Islet precursor cell (in vitro differentiated cells): ENCODE data around the gene TSPAN11.
A peak's percentile ranks its signal among the peaks of the same experiment; 100 is the strongest.

ENCODE experiments used
- DNase-seq: peaks from one replicate; pipeline ENCODE4 v3.0.0-alpha.2; 2018

Gene TSPAN11

DNA sequence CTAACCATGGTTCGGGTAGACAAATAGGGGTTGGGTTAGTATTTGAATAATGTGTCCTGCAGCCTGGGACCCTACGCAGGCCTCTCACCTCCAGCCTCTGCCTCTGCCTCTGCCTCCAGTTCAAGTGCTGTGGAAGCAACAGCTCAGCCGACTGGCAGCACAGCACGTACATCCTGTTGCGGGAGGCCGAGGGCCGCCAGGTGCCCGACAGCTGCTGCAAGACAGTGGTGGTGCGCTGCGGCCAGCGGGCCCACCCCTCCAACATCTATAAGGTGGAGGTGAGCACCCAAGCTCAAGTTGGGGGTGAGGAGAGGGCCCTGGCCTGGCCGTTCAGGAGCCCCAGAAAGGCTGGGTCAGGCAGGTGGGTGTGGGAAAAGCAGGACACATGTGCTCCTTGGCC is 55.9 kb downstream of the TSPAN11 start:
- DNase-seq: no peak

DNA sequence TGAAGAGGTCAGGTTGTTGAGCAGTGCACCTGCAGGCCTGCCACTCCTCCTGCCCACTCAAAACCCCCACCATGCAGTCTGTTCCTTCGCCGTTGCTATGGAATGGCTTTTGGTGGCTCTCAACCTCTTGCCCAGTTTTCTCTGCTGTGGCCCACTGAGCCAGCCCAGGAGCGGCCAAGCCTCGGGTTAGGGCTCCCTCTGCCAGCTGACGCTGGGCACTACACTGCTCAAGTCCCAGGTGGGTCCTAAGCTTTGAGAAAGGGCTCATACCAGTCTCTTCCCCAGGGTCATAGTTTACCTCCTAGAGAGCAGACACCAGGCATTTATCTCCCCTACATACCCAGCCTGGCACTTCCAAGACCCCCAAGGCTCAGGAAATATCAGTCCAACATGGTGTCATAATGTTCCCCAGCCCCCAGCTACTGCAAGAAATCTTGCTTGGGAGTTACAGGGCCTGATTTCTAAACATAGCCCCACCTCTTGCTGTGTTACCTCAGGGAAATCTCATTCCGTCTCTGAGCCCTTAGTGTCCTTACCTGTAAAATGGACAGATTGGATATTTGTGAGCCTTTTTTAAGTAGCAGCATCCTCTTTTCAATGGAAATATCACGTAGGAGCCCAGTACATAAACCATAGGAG is 59.4 kb downstream of the TSPAN11 start:
- peak; percentile 89 for DNase-seq

DNA sequence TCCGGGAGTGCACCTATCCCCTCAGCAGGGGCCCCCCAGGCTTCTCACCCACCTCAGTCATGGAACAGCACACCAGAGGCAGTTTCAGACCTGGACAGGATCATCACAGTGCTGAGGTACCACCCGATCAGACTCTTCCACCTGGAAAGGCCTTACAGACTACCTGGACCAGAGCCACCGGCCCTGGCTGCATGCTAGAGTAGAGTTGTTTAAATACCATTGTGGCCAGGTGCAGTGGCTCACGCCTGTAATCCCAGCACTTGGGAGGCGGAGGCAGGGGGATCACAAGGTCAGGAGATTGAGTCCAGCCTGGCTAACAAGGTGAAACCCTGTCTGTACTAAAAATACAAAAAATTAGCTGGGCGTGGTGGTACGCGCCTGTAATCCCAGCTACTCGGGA is 61.5 kb downstream of the TSPAN11 start:
- DNase-seq: no peak

DNA sequence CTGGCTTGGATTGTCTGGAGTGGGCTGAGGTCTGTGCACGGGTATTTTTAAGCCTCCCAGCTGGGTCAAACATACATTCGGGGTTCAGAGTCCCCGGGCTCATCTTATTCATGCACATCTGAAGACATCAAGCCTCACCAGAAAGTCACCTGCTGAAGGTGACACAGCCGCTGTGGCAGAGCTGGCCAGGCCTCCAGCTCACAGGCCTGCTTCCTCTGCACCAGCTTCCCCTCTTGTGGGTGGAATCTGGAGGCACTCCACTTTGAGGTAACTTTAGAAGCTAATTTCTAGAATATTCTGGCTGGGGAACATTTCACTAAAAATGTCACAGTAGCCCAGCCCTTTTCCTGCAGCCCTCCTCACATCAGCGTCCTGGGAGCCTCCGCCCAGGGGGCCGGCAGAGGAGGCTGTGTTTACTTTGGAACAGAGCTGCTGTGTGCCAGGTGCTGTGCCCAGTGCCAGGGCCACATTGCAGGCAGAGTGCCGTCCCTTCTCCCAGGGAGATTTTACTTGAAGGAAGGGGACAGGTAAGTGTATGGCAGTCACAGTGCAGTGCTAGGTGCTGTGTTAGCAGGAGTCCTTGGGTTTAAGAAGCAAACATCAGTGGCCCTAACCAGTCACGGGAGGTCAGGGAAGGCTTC is 62.2 kb downstream of the TSPAN11 start:
- no peak for DNase-seq

DNA sequence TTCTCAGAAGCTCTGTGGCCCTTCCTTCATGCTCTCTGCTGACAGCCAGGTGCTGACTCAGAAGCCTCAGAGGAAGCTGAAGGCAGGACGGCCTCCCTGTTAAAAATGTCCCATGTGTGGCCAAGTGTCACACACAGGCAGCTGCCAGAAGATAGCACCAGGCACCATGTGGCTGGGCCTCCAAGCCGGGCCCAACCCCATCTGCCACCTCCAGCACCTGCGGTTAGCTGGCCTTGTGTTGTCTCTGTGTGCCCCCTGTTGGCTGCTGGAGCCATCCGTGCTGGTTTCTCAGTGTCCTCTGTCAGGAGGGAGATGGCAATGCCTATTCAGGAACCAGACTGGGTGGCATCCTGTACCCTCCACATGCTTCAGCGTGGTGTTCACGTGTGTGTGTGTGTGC is 63.2 kb downstream of the TSPAN11 start:
- DNase-seq: peak; percentile 84

DNA sequence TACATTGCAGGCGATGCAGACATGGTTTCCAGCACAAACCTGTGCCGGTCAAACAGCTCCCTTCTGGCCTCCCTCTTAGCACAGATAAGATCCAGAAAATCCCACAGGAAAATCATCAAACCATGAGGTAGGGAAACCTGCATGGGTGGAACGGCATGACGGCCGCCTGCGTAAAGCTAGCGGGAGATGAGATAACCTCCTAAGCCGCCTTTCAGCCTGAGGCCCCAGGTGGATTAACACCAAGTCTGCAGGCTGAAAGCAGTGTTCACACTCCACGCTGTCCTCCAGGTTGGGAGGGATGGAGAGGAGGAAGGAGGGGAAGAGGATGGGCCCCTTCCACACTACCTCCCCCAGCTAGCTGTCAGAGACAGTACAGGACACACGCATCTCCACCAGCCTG is 63.8 kb downstream of the TSPAN11 start:
- DNase-seq: no peak

DNA sequence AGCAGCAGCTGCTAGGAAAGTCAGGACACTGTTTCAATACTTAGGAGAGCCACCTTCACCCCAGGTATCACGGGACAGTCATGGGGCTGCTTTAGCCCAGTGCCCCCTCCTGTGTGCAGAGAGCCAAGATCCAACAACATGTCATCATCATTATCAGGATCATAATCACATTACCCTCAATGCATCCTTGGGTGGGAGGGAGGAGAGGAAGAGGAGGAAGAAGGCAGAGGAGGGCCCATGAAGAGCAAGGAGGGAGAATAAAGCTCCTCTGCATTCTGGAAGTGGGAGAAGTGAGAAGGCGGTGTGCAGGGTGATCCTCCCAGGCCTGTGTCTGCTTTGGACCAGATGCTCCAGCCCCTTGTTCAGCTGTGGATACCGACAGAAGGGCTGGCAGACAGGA is 64.2 kb downstream of the TSPAN11 start:
- no peak for DNase-seq

DNA sequence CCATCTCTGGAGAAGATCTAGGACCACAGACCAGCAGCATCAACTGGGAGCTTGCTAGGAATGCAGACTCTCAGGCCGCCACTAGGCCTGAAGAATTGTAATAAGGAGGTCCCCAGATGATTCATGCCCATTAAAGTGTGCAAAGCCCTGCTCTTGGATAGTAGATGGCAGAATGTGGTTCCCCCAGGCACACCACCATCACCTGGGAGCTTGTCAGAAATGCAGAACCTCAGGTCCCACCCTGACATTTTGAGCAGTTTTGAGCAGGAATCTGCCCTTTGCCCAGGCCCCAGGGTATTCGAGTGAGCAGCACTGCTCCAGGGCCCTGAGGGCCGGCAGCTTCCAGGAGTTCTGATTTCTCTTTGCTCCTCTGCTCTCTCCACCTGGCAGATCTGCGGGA is 64.9 kb downstream of the TSPAN11 start:
- no peak for DNase-seq

DNA sequence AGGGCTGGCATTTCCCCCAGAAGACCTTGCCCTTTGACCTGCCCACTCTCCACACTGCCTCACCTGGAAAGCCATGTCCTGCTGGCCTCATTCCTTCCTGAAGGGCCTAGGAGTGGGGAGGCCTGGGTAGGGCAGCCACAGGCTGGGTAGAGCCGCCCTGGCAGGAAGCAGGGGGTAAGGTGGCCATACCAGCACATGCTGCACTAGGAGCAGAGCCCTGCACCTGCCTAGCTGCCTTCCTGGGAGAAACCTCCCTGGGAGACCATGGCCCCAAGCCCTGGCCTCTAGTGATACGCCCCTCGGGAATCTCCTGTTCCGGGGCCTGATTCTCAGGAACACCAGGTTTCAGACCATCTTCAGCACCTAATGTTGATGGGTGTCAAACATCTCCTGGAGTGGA is 65.8 kb downstream of the TSPAN11 start:
- DNase-seq: no peak

DNA sequence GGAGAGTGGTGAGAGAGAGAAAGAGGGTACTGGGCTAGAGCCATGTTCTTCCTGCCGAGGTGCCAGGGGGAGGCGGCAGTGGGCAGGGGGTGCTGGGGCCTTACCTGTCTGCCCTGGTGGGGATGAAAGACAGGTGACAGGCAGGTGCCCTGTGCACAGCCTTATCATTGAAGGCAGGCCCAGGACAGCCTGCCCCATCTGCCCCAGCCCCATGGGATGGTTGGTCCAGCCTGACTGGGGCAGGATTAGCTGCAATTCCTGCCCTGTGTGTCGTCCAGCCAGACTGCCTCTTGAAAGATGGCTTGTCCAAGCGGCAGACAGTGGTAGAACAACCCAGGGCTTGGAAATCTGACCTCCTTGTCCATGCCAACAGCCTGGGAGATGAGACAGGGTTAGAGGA is 67.2 kb downstream of the TSPAN11 start:
- DNase-seq: no peak

DNA sequence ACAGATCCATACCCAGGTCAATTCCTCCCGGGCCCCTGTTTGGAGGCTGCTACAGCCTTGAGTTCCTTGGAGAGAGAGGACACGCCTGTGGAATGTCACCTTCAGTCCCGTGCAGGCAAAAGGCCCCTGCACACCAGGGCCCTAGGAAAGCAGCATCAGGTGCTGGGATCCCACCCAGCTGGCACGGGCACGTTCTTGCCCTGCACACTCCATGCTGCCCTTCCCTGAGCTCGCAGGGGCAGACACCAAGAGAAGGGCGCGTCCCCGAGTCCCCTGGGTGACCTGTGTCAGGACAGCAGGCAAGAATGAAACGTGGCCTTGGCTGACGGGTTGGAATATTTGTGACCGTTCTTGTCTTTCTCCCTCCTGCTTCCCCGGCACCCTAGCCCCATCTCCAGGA is 67.7 kb downstream of the TSPAN11 start:
- DNase-seq: no peak

DNA sequence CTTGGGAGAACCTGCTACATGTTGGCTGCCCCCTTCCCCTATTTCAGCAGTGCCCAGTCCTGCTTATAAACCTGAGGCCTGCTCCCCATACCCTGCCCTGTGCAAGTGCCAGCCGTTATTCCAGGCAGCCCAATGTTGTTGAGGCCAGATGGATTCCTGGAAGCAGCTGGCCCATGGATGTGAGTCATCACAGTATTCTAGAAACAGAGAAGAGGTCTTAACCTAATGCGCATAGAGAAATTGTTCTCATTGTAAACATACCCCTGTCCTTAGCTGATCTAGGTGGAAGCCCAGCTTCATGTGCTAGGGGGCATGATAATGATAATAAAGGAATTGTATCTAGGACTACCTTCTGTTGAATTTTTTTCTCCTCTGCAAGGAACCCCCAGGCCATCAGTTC is 69.7 kb downstream of the TSPAN11 start:
- DNase-seq: no peak

DNA sequence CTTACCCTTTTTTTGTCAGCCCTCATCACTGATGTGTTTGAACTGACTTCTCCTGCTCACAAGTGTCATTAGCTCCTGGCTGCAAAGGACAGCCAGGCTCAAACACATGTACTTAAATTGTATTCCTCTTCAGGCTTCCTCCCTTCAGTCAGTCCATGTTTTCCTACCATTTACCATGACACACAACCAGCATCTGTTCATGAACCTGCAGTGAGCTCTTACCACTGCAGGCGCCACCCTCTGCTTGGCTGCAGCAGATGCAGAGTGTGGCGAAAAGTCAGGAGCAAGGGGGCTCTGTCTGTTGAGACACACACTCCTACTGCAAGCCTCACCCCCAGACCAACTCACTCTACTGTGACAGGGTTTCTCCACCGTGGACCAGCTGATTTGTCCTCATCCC is 70.2 kb downstream of the TSPAN11 start:
- no peak for DNase-seq

DNA sequence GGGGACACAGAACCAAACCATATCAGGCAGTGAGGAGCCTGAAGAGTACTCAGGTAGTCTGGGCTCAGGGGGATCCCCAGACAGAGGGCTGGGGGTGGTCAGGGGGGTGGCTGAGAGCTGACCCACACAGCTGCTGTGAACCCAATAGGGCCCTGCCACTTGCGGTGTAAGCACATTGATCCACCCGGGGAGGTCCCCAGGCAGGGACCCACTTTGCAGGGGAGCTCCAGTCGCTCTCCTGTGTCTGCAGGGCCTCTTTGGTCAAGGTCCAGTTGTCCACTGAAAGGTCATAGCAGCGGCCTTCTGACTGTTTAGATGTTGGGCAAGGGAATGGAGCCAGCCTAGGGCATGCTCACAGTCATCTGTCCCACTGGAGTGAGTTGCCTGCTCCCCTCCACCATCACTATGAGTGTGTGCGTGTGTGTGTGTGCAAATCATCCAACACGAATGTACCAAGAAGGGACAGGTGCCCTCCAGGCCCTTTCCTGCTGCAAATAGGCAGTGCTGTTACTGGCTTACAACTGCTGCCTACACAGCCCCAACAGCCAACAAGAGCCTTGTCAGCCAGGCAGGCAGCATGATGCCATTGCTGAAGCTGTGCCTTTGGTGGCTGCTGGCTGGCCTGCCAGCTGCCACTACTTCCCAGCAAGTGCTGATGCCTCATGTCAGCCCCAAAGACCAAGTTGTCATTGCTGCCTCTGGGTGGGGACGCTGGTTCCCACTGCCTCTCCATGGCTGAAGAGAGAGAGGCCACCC is 71.3 kb downstream of the TSPAN11 start:
- DNase-seq: no peak

DNA sequence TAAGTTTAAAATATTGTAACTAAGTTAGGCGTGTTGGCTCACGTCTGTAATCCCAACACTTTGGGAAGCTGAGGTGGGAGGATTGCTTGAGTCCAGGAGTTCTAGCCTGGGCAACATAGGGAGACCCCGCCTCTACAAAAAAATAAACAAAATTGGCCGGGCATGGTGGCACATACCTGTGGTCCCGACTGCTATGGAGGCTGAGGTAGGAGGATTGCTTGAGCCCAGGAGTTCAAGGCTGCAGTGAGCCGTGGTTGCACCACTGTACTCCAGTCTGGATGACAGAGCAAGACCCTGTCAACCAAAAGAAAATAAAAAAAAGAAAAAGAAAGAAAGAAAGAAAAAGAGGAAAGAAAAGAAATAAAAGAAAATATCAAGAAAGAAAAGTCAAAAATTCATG is 72.5 kb downstream of the TSPAN11 start:
- DNase-seq: no peak

DNA sequence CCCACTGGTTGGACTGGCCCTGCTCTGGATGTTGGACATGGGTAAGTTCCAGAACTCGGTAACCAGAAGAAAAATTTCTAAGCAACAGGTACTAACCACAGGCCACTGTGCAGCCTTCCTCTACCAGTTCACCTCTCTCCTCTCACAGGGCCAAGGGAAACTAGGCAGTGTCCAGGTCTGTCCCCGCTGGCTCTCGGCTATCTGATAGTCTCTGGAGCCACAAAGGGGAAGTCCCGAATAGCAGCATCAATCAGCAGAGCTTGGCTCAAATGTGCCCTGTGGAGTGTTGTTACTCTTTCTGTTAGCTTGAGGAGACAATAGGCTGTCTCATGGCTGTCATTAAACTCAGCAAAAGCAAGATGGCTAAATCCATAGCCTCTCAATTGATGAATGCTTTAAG is 73.2 kb downstream of the TSPAN11 start:
- no peak for DNase-seq

DNA sequence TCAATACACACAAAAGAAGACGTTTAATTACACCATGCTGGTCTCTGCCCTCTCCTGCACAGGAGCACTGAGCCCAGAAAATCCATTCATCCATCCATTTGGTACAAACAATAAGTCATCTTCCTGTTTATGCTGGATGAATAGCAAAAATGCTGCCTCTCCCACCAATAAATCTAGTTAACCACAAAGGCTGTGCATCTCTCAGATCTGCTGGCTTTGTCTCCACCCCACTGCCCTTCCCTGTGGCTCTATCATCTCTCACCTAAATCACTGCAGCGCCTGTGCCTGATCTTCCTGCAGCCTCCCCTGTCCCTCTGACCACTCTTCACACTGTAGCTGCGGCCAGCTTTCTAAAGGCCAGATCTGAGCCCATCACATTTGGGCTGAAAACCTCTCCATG is 74.2 kb downstream of the TSPAN11 start:
- no peak for DNase-seq

DNA sequence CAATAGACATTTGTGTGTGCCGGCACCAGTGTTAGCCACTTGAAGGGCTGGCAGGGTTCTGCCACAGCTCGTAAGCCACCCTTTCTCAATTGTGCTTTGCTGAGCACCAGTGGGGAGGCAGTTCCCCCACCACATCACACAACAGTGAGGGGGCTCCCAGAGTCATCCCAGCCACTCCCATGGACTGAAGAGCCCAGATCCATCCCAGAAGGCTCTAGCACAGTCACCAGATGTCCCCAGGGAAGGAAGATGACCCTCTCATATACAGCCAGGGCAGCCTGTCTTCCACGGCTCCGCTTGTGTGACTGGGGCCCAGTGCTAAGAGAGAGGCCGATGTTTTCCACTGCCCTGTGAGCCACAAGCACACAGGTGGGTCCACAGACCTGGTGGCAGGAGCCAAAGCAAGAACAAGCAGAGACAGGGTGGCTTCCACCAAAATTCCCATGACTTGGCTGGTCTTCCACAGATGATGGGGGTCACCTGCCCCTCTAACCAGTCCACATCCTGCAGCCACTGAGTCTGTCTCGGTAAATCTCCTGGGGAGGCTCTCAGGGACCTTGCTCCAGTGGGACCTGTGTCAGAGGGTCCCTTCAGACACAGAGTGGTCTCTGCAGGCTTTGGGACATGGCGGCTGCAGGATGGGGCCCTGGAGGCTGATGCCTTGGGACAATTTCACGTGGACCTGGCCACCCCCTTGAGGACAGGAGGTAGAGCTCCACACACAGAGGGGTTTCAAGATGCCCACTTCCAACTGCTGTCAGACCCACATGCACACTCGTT is 75.2 kb downstream of the TSPAN11 start:
- no peak for DNase-seq

DNA sequence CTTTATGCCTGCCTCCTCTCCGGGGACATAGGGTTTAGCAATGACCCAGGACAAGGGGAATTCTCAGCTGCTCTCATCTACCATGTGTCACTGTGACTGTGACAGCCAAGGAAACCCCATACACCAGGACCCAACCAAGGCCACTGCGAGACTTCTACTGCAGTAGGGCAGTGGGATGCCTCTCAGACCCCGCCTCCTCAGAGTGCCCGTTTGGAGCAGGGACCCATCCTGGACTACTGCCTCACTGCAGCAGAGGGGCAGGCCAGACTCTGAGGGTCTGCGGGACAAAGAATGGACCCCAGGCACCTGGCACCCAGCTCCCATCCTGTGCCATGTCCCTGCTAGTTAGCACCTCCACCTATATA is 75.8 kb downstream of the TSPAN11 start:
- DNase-seq: no peak

DNA sequence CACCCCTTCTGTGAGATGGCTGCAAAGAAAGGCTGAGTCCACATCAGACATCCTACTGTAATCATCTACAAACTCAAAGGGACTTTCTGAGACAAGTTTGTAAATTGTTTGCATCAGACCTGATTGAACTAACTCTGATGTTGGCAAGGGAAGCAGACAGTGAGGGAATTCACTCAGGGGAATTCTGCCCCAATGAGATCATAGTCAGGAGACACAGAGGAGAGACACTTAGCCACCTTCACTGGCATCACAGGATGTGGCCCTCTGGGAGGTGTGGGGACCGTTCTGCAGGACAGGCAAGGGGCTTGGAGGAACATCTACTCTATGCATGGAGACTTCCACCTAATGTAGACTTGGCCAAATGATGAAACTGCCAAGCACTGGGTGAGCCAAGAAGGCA is 76.5 kb downstream of the TSPAN11 start:
- peak; percentile 51 for DNase-seq

DNA sequence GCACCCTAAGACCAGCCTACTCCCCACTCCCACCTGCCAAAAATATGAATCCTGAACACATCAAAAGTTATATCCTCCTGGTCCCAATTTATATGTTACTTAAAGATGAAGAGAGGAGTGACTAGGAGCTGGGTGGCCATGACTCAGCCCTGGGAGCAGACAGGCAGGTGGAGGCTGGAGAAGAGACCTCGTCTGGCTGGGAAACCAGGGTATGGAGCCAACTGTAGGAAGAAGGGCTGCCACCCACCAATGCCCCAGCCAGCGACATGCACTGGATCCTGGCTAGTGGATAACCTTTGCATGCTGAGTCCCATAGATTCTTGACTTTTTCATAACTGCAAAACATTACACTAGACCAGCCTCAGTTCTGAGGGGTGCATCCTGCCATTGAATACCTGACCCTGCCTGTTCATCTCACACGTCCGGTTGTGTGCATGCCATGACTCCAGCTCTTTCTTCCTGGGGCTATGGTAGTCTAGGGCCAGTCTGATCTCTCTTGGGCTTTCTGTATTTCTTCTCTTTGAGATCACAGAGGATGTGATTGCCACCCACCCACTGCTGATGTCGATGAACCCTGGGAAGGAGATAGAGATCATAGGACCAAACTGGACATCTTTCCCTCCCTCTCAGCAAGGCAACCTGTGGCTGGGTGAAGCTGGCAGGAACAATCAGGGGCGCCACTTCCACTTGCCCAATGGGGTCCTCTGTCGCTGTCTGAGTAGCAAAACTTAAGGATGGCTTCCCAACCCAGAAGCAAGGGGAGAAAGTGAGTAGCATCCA is 77.5 kb downstream of the TSPAN11 start:
- peak; percentile 45 for DNase-seq

DNA sequence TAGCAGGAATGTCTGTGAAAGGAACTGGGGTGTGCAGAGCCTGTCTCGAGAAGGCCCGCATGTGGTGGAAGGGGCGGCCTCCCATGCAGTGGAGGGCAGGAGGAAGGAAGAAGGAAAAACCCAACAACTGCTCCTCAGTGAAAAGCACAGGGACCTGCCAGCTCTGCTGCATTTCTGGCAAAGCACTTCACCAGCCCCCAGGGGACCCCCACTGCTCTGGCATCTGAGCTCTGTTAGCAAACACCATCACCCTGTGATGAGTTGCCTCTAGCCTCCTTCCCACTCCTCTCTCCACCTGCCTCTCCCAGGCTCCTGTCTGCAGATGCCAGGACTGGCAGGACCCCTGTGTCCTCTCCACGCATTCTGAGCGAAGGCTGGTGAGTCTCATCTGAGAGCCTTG is 78.1 kb downstream of the TSPAN11 start:
- peak; percentile 52 for DNase-seq
